K562 (cell line): ENCODE results near the gene GDF15. TPM values are rescaled to one million over a fixed set of nuclear protein-coding genes. Genes with fewer than 3 reads are reported as not detected.
A peak's percentile ranks its signal among the peaks of the same experiment; 100 is the strongest.

Experiments used
- BCL6 ChIP-seq: fragments of 250-450 bp; sonication (Bioruptor Pico); IDR thresholded peaks from 2 replicates; pipeline ENCODE4 v1.4.0; 2020
- BDP1 ChIP-seq: IDR thresholded peaks from 3 replicates; pipeline ENCODE4 v1.6.1; 2011; ENCODE audit not compliant: insufficient read length, insufficient read depth
- BRCA1 ChIP-seq, 2 experiments: fragments of 450-650 bp in 1 of 2; sonication (generic) in 1 of 2; formaldehyde crosslinking in 1 of 2; IDR thresholded peaks; 2 replicates each; pipeline versions ENCODE4 v1.5.0 to v1.6.1; 2017 to 2020; ENCODE audit warnings: mild to moderate bottlenecking in 1 of 2, missing genetic modification reagents in 1 of 2
- CREB1 ChIP-seq, 2 experiments: sonication (generic) in 1 of 2; formaldehyde crosslinking in 1 of 2; IDR thresholded peaks; 2 replicates each; pipeline versions ENCODE4 v1.6.1 to v1.8.0; 2012 to 2022; ENCODE audit warnings: inconsistent platforms in 1 of 2, mild to moderate bottlenecking in 1 of 2, missing genetic modification reagents in 1 of 2, moderate library complexity in 1 of 2
- CXXC5 ChIP-seq: fragments of 250-450 bp; sonication (Bioruptor Pico); IDR thresholded peaks from 2 replicates; pipeline ENCODE4 v1.8.0; 2022; ENCODE audit warnings: inconsistent platforms, mild to moderate bottlenecking, moderate library complexity
- ELF2 ChIP-seq: fragments of 250-450 bp; sonication (Bioruptor Pico); IDR thresholded peaks from 2 replicates; pipeline ENCODE4 v1.5.0; 2021; ENCODE audit warnings: mild to moderate bottlenecking
- EWSR1 ChIP-seq: fragments of 450-650 bp; IDR thresholded peaks from 2 replicates; pipeline ENCODE4 v1.6.1; 2018; ENCODE audit warnings: borderline replicate concordance, mild to moderate bottlenecking, low read depth, moderate library complexity; ENCODE audit not compliant: partially characterized antibody
- HCFC1 ChIP-seq: IDR thresholded peaks from 2 replicates; pipeline ENCODE4 v1.6.1; 2012; ENCODE audit warnings: low read depth, low read length, improper control_type of control experiment
- HDAC3 ChIP-seq: fragments of 450-650 bp; IDR thresholded peaks from 2 replicates; pipeline ENCODE4 v1.6.1; 2018; ENCODE audit warnings: borderline replicate concordance, mild to moderate bottlenecking, moderate library complexity; ENCODE audit not compliant: partially characterized antibody
- NBN ChIP-seq: fragments of 450-650 bp; IDR thresholded peaks from 2 replicates; pipeline ENCODE4 v1.6.1; 2016; ENCODE audit warnings: low read depth, mild to moderate bottlenecking
- NRF1 ChIP-seq, 2 experiments: fragments of 450-650 bp; IDR thresholded peaks in 1 of 2; conservative IDR thresholded peaks in 1 of 2; 2 replicates each; pipeline ENCODE4 v1.6.1; 2014; ENCODE audit warnings: mild to moderate bottlenecking in 2 of 2
- POLR2H ChIP-seq: IDR thresholded peaks from 2 replicates; pipeline ENCODE4 v1.6.1; 2016; ENCODE audit warnings: missing genetic modification characterization, low read depth, mild to moderate bottlenecking, control low read depth, missing compliant biosample characterization, moderate library complexity
- RBM17 ChIP-seq: fragments of 200-400 bp; formaldehyde crosslinking; IDR thresholded peaks from 2 replicates; pipeline ENCODE4 v1.6.1; 2017; ENCODE audit warnings: low read depth, mild to moderate bottlenecking, low read length, borderline replicate concordance
- SMAD1 ChIP-seq: fragments of 150-350 bp; IDR thresholded peaks from 2 replicates; pipeline ENCODE4 v1.6.1; 2014; ENCODE audit warnings: low read length, low read depth; ENCODE audit not compliant: partially characterized antibody
- SMC3 ChIP-seq: conservative IDR thresholded peaks from 2 replicates; pipeline ENCODE4 v1.6.1; 2011; ENCODE audit warnings: low read depth, low read length, improper control_type of control experiment; ENCODE audit not compliant: insufficient read depth
- U2AF1 ChIP-seq: fragments of 200-400 bp; formaldehyde crosslinking; optimal IDR thresholded peaks from 2 replicates; pipeline ENCODE3; 2017; ENCODE audit warnings: mild to moderate bottlenecking, low read depth, low read length, moderate library complexity
- ZFP1 ChIP-seq: fragments of 450-650 bp; formaldehyde crosslinking; IDR thresholded peaks from 2 replicates; pipeline ENCODE4 v1.4.0; 2020; ENCODE audit warnings: mild to moderate bottlenecking, mixed read lengths
- polyA plus RNA-seq, 8 experiments: library from polyadenylated mRNA; depleted of rRNA in 4 of 8; stranded (reverse) in 5 of 8; unstranded in 3 of 8; fragments of >200 nt; fragmentation: Nextera tagmentation in 2 of 8; fragmentation: Illumina TruSeq in 1 of 8; extraction: Ambion mirVana in 2 of 8; extraction: Trizol in 1 of 8; gene quantifications; 2 replicates each; pipeline versions ENCODE4 v1.2.1 to v1.2.3, GENCODE V29; 2011 to 2014; ENCODE audit warnings: inconsistent platforms in 1 of 8, missing spikeins in 1 of 8
- total RNA-seq, 7 experiments: library from RNA; depleted of rRNA in 6 of 7; stranded (reverse); fragments of >200 nt in 6 of 7; fragmentation: Illumina TruSeq in 2 of 7; extraction: Trizol in 2 of 7; gene quantifications; 2 replicates each; pipeline versions ENCODE4 v1.2.1 to v1.2.3, GENCODE V29; 2011 to 2021; ENCODE audit warnings: low replicate concordance in 1 of 7
- TF ChIP-seq, protein P1 (sequence below): fragments of 450-650 bp; IDR thresholded peaks from 2 replicates; pipeline ENCODE4 v1.6.1; 2018; ENCODE audit not compliant: partially characterized antibody
- TF ChIP-seq, protein P2 (sequence below): fragments of 450-650 bp; formaldehyde crosslinking; IDR thresholded peaks from 2 replicates; pipeline ENCODE4 v1.4.0; 2022; ENCODE audit warnings: missing genetic modification characterization
- TF ChIP-seq, protein P3 (sequence below): fragments of 250-450 bp; sonication (Bioruptor Pico); IDR thresholded peaks from 2 replicates; pipeline ENCODE4 v1.4.0; 2020; ENCODE audit warnings: borderline replicate concordance

The GDF15 gene
- total and polyA plus RNA-seq, 9 of the 15 experiments (the other 6 are each of a cell fraction or from before 2014, with no cell fraction given): 2.3 to 82.4 (median 12.5) TPM

DNA sequence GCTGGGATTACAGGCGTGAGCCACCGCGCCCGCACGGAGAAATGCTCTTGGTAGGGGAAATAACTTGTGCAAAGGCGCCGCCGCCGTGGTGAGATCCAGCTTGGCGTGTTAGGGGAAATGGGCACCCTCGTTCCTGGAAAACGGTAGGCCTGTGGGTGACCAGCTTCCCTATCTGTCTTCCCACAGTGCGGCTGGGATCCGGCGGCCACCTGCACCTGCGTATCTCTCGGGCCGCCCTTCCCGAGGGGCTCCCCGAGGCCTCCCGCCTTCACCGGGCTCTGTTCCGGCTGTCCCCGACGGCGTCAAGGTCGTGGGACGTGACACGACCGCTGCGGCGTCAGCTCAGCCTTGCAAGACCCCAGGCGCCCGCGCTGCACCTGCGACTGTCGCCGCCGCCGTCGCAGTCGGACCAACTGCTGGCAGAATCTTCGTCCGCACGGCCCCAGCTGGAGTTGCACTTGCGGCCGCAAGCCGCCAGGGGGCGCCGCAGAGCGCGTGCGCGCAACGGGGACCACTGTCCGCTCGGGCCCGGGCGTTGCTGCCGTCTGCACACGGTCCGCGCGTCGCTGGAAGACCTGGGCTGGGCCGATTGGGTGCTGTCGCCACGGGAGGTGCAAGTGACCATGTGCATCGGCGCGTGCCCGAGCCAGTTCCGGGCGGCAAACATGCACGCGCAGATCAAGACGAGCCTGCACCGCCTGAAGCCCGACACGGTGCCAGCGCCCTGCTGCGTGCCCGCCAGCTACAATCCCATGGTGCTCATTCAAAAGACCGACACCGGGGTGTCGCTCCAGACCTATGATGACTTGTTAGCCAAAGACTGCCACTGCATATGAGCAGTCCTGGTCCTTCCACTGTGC is 2.4 kb downstream of the GDF15 start (continued):
- TF ChIP-seq, protein P1, sequence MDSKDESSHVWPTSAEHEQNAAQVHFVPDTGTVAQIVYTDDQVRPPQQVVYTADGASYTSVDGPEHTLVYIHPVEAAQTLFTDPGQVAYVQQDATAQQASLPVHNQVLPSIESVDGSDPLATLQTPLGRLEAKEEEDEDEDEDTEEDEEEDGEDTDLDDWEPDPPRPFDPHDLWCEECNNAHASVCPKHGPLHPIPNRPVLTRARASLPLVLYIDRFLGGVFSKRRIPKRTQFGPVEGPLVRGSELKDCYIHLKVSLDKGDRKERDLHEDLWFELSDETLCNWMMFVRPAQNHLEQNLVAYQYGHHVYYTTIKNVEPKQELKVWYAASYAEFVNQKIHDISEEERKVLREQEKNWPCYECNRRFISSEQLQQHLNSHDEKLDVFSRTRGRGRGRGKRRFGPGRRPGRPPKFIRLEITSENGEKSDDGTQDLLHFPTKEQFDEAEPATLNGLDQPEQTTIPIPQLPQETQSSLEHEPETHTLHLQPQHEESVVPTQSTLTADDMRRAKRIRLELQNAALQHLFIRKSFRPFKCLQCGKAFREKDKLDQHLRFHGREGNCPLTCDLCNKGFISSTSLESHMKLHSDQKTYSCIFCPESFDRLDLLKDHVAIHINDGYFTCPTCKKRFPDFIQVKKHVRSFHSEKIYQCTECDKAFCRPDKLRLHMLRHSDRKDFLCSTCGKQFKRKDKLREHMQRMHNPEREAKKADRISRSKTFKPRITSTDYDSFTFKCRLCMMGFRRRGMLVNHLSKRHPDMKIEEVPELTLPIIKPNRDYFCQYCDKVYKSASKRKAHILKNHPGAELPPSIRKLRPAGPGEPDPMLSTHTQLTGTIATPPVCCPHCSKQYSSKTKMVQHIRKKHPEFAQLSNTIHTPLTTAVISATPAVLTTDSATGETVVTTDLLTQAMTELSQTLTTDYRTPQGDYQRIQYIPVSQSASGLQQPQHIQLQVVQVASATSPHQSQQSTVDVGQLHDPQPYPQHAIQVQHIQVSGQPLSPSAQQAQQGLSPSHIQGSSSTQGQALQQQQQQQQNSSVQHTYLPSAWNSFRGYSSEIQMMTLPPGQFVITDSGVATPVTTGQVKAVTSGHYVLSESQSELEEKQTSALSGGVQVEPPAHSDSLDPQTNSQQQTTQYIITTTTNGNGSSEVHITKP: no peak
- no peak for TF ChIP-seq BRCA1 (IDR thresholded peaks at IDR 0.05)
- TF ChIP-seq BRCA1 (CRISPR knock-in tag; IDR thresholded peaks at IDR 0.05): 0 out of 2 replicates have a peak, but pooled peaks have one; percentile 35
- TF ChIP-seq, protein P2, sequence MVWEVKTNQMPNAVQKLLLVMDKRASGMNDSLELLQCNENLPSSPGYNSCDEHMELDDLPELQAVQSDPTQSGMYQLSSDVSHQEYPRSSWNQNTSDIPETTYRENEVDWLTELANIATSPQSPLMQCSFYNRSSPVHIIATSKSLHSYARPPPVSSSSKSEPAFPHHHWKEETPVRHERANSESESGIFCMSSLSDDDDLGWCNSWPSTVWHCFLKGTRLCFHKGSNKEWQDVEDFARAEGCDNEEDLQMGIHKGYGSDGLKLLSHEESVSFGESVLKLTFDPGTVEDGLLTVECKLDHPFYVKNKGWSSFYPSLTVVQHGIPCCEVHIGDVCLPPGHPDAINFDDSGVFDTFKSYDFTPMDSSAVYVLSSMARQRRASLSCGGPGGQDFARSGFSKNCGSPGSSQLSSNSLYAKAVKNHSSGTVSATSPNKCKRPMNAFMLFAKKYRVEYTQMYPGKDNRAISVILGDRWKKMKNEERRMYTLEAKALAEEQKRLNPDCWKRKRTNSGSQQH: no peak; the same call in 1 of the 2 replicates
- no peak for TF ChIP-seq EWSR1
- TF ChIP-seq U2AF1: peak; percentile 100
- no peak for TF ChIP-seq POLR2H (tag)
- 0 out of 2 replicates have a peak, but pooled peaks have one; percentile 57 for TF ChIP-seq RBM17
- TF ChIP-seq BDP1: no peak
- peak; percentile 77 for TF ChIP-seq SMC3
- peak; percentile 81 to 86 for TF ChIP-seq NRF1 (conservative IDR thresholded peaks at IDR 0.05 in 1 of 2, IDR thresholded peaks at IDR 0.05 in 1 of 2)
- TF ChIP-seq, protein P3, sequence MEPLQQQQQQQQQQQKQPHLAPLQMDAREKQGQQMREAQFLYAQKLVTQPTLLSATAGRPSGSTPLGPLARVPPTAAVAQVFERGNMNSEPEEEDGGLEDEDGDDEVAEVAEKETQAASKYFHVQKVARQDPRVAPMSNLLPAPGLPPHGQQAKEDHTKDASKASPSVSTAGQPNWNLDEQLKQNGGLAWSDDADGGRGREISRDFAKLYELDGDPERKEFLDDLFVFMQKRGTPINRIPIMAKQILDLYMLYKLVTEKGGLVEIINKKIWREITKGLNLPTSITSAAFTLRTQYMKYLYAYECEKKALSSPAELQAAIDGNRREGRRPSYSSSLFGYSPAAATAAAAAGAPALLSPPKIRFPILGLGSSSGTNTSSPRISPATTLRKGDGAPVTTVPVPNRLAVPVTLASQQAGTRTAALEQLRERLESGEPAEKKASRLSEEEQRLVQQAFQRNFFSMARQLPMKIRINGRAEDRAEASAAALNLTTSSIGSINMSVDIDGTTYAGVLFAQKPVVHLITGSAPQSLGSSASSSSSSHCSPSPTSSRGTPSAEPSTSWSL (CRISPR knock-in tag): no peak
- no peak for TF ChIP-seq BCL6 (CRISPR knock-in tag)
- no peak; the same call in 1 of the 2 replicates for TF ChIP-seq ZFP1 (CRISPR knock-in tag)
- peak; percentile 8 for TF ChIP-seq SMAD1
- no peak; the same call in 1 of the 2 replicates for TF ChIP-seq ELF2 (CRISPR knock-in tag)
- peak; percentile 89 for TF ChIP-seq CXXC5 (CRISPR knock-in tag)
- TF ChIP-seq NBN: 0 out of 2 replicates have a peak, but pooled peaks have one; percentile 28
- no peak for TF ChIP-seq HDAC3
- TF ChIP-seq CREB1 (IDR thresholded peaks at IDR 0.05): peak; percentile 38; the same call in 1 of the 2 replicates
- peak; percentile 88 for TF ChIP-seq CREB1 (CRISPR knock-in tag; IDR thresholded peaks at IDR 0.05)
- peak; percentile 61 for TF ChIP-seq HCFC1
